CD4-positive, alpha-beta T cell (primary cell): ENCODE measurements around the gene ASPHD2. TPM values are rescaled to one million over a fixed set of nuclear protein-coding genes. Genes with fewer than 3 reads are reported as not detected.

Experiments used
- ATAC-seq: fragments of 200-7000 bp; cut with Tn5 transposase; one replicate; pipeline ENCODE4 v1.10.0; 2022; ENCODE audit warnings: mild to moderate bottlenecking; ENCODE audit not compliant: poor library complexity
- CTCF ChIA-PET: fragments of 350-600 bp; sonication (Branson Sonifier 250); formaldehyde crosslinking; loops from one replicate; lab custom pipeline; 2021; ENCODE audit warnings: antibody characterized with exemption, inconsistent platforms; lab: Charles Lee
- POLR2A ChIA-PET: fragments of 350-600 bp; sonication (Branson Sonifier 250); formaldehyde crosslinking; loops from one replicate; lab custom pipeline; 2021; ENCODE audit warnings: antibody characterized with exemption, inconsistent platforms; lab: Charles Lee
- DNase-seq, 14 experiments: peaks; one replicate each; pipeline ENCODE4 v3.0.0-alpha.2; 2013 to 2020; ENCODE audit warnings: mixed read lengths in 2 of 14
- H3K27ac ChIP-seq, 2 donors: one replicate each; pipeline versions ENCODE4 v1.5.1 to v1.7.0; 2013; ENCODE audit warnings: low read length in 2 of 2, low read depth in 1 of 2, mild to moderate bottlenecking in 1 of 2
- H3K27me3 ChIP-seq, 2 experiments: 1 replicate in 1 of 2; 2 replicates in 1 of 2; pipeline versions ENCODE4 v1.6.1 to v1.7.0; 2013; ENCODE audit warnings: low read length in 2 of 2, control low read depth in 1 of 2, mild to moderate bottlenecking in 1 of 2, moderate library complexity in 1 of 2; ENCODE audit not compliant: insufficient read depth in 2 of 2, control insufficient read depth in 1 of 2
- H3K36me3 ChIP-seq: one replicate; pipeline ENCODE4 v1.6.1; 2013; ENCODE audit warnings: low read length, control low read depth; ENCODE audit not compliant: insufficient read depth
- H3K4me1 ChIP-seq: one replicate; pipeline ENCODE4 v1.6.1; 2013; ENCODE audit warnings: low read length, control low read depth; ENCODE audit not compliant: insufficient read depth
- H3K4me3 ChIP-seq: one replicate; pipeline ENCODE4 v1.5.1; 2013; ENCODE audit warnings: mild to moderate bottlenecking, low read length, moderate library complexity
- H3K9me3 ChIP-seq, 2 experiments: 1 replicate in 1 of 2; 2 replicates in 1 of 2; pipeline versions ENCODE4 v1.6.1 to v1.7.0; 2013; ENCODE audit warnings: low read length in 2 of 2, mild to moderate bottlenecking in 2 of 2, control low read depth in 1 of 2, moderate library complexity in 1 of 2; ENCODE audit not compliant: control insufficient read depth in 1 of 2, insufficient read depth in 1 of 2
- H3K27ac Mint-ChIP-seq: one replicate; pipeline ENCODE4 v1.8.0; 2020; ENCODE audit warnings: mixed read lengths
- H3K27me3 Mint-ChIP-seq: one replicate; pipeline ENCODE4 v1.8.0; 2021; ENCODE audit warnings: mixed read lengths
- H3K36me3 Mint-ChIP-seq: one replicate; pipeline ENCODE4 v1.8.0; 2021; ENCODE audit warnings: low read depth, mixed read lengths
- H3K4me1 Mint-ChIP-seq: one replicate; pipeline ENCODE4 v1.8.0; 2021; ENCODE audit warnings: low read depth, mixed read lengths
- H3K4me3 Mint-ChIP-seq: one replicate; pipeline ENCODE4 v1.8.0; 2020; ENCODE audit warnings: mild to moderate bottlenecking, mixed read lengths
- H3K9me3 Mint-ChIP-seq: one replicate; pipeline ENCODE4 v1.8.0; 2020; ENCODE audit warnings: mixed read lengths
- intact Hi-C, 2 experiments: fragments of 100-400 bp; cut with DNase I in 1 of 2; cut with micrococcal nuclease in 1 of 2; formaldehyde crosslinking; loops; one replicate each; pipeline versions ENCODE4 v1.15.1 to v1.9.0; 2023 to 2025; cut with DNase I, micrococcal nuclease
- total RNA-seq, 174 experiments: library from RNA in 2 of 174; stranded (reverse) in 2 of 174; gene quantifications; one replicate each; pipeline ENCODE4 v1.2.3 and lab custom pipeline; 2021 to 2026
- TF ChIP-seq, protein P1 (sequence below): fragments of 200-600 bp; IDR thresholded peaks from one replicate; pipeline ENCODE4 v1.8.0; 2022; ENCODE audit warnings: antibody characterized with exemption, mild to moderate bottlenecking

ASPHD2 gene
- total RNA-seq, 2 experiments from 2014 or later, result 0.70 to 0.85 TPM

GRCh38 chr22:26457661-26458272 is 28.7 kb downstream of the ASPHD2 start:
- H3K4me3 ChIP-seq, result no peak overlapping the region
- CTCF ChIA-PET, result no interaction called here
- H3K4me1 ChIP-seq, result no peaks in the 10 kb centered on the region
- no peak for DNase-seq
- H3K4me3 Mint-ChIP-seq, result no peak overlapping the region
- H3K9me3 Mint-ChIP-seq, result no peaks in the 10 kb centered on the region
- no peak overlapping the region for H3K27ac ChIP-seq
- peaks cover 62% of the 10 kb centered on the region for H3K36me3 ChIP-seq
- H3K4me1 Mint-ChIP-seq, result peaks cover 6% of the 10 kb centered on the region
- TF ChIP-seq, protein P1, sequence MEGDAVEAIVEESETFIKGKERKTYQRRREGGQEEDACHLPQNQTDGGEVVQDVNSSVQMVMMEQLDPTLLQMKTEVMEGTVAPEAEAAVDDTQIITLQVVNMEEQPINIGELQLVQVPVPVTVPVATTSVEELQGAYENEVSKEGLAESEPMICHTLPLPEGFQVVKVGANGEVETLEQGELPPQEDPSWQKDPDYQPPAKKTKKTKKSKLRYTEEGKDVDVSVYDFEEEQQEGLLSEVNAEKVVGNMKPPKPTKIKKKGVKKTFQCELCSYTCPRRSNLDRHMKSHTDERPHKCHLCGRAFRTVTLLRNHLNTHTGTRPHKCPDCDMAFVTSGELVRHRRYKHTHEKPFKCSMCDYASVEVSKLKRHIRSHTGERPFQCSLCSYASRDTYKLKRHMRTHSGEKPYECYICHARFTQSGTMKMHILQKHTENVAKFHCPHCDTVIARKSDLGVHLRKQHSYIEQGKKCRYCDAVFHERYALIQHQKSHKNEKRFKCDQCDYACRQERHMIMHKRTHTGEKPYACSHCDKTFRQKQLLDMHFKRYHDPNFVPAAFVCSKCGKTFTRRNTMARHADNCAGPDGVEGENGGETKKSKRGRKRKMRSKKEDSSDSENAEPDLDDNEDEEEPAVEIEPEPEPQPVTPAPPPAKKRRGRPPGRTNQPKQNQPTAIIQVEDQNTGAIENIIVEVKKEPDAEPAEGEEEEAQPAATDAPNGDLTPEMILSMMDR, result no peak
- no peak for ATAC-seq
- no peaks in the 10 kb centered on the region for H3K27me3 Mint-ChIP-seq
- no peak overlapping the region for H3K27ac Mint-ChIP-seq
- H3K27me3 ChIP-seq, result no peaks in the 10 kb centered on the region
- intact Hi-C loops, result no loop called here
- no peaks in the 10 kb centered on the region for H3K9me3 ChIP-seq
- H3K36me3 Mint-ChIP-seq, result peaks cover 85% of the 10 kb centered on the region
- POLR2A ChIA-PET, result no interaction called here

- Mint-ChIP-seq H3K27me3 (no peaks in the 10 kb centered on the region), H3K4me1 (peaks cover 6% of the 10 kb centered on the region), H3K27ac (no peak overlapping the region), H3K36me3 (peaks cover 88% of the 10 kb centered on the region), H3K4me3 (no peak overlapping the region), H3K9me3 (no peaks in the 10 kb centered on the region)
- intact Hi-C loops, result no loop called here
- ATAC-seq (no peak), DNase-seq (no peak)
- H3K27ac ChIP-seq, result no peak overlapping the region
- H3K4me3 ChIP-seq, result no peak overlapping the region
- POLR2A ChIA-PET, result no interaction called here
- H3K27me3 ChIP-seq, result no peaks in the 10 kb centered on the region
- H3K36me3 ChIP-seq, result peaks cover 72% of the 10 kb centered on the region
- TF ChIP-seq, protein P1, result no peak
- no peaks in the 10 kb centered on the region for H3K9me3 ChIP-seq
- no peaks in the 10 kb centered on the region for H3K4me1 ChIP-seq
- CTCF ChIA-PET, result interaction anchor here (0.9 to 2.8 kb wide), 5 partner anchors 8 to 98 kb away, joined by 3 to 15 read pairs (median 3); no protein-coding TSS in a partner anchor
Observed at GRCh38 chr22:26460202-26460601, 31.1 kb downstream of the ASPHD2 start.

DNA sequence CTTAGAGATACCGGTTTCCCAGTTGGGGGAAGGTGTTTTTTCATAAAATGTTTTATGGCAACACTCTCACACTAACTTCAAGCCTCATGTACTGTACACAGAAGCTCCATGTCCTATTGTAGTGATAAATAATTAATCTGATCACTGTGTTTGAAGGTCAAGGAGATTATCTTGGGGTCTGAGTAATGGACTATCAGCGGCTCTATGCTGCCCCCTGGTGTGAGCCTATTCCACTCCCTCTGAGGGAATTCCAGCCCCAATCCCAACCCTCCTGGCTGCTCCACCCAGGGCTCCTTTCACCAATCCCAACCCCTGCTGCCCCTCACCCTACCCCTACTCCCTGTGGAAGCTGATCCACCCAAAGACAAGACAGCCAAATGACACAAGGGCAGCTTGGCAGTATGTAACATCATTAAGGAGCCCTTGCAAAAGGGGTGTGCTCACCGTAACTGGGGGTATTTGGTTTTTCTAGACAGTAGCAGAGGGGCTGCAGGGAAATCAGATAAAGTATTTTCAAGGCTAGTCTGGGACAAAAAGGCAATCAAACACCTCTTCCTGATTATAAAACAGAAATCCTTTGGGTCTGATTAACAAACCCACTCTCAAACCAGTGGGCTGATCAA is 32.2 kb downstream of the ASPHD2 start:
- Histone ChIP-seq H3K36me3 (peaks cover 78% of the 10 kb centered on the region), H3K27me3 (no peaks in the 10 kb centered on the region), H3K27ac (no peak overlapping the region), H3K4me3 (no peak overlapping the region), H3K9me3 (no peaks in the 10 kb centered on the region), H3K4me1 (no peaks in the 10 kb centered on the region)
- ATAC-seq (no peak), DNase-seq (peak in 12 of 14 experiments; percentile 10 to 65 (median 24))
- Mint-ChIP-seq H3K27ac (no peak overlapping the region), H3K27me3 (no peaks in the 10 kb centered on the region), H3K36me3 (peaks cover 88% of the 10 kb centered on the region), H3K4me1 (peaks cover 6% of the 10 kb centered on the region), H3K9me3 (no peaks in the 10 kb centered on the region), H3K4me3 (no peak overlapping the region)
- POLR2A ChIA-PET, result no interaction called here
- intact Hi-C loops, result loop anchor here (1.0 kb wide), 3 partner anchors 63 to 97 kb away; no protein-coding TSS in a partner anchor
- TF ChIP-seq, protein P1, result peak; percentile 83
- CTCF ChIA-PET, result interaction anchor here (0.7 to 2.8 kb wide), 7 partner anchors 9 to 97 kb away, joined by 3 to 15 read pairs (median 3); no protein-coding TSS in a partner anchor
